Astrocyte of the cerebellum (primary cell): ENCODE results near the gene EPS8L1.

Experiments used
- DNase-seq: peaks from one replicate; pipeline ENCODE4 v3.0.0-alpha.2; 2011; ENCODE audit warnings: low read depth
- H3K4me3 ChIP-seq: 2 replicates; pipeline ENCODE4 v1.5.1; 2011; ENCODE audit warnings: mild to moderate bottlenecking, low read depth, low read length, moderate library complexity
- CTCF ChIP-seq: IDR thresholded peaks from 2 replicates; pipeline ENCODE4 v1.5.1; 2012; ENCODE audit warnings: low read length, low read depth, moderate library complexity, mild to moderate bottlenecking; ENCODE audit errors: missing control alignments
- in situ Hi-C: cut with HindIII; loops from 2 replicates; pipeline ENCODE4 v1.10.0; 2017; ENCODE audit warnings: low sequenced_read_pairs

The EPS8L1 gene

GRCh38 chr19:55066107-55066709 is 9.5 kb upstream of the EPS8L1 start:
- in situ Hi-C loops, result no loop called here
- no peak for TF ChIP-seq CTCF
- no peak for DNase-seq
- H3K4me3 ChIP-seq, result no peak overlapping the region

GRCh38 chr19:55067869-55068268 is 7.8 kb upstream of the EPS8L1 start:
- DNase-seq, result no peak
- H3K4me3 ChIP-seq, result no peak overlapping the region
- in situ Hi-C loops, result no loop called here
- TF ChIP-seq CTCF, result no peak

GRCh38 chr19:55068950-55069864 is 6.5 kb upstream of the EPS8L1 start:
- TF ChIP-seq CTCF, result no peak
- no peak for DNase-seq
- in situ Hi-C loops, result no loop called here
- H3K4me3 ChIP-seq, result no peak overlapping the region

- no peak for DNase-seq
- no peak for TF ChIP-seq CTCF
- in situ Hi-C loops, result no loop called here
- no peak overlapping the region for H3K4me3 ChIP-seq
Measured at GRCh38 chr19:55069865-55070197, 5.8 kb upstream of the EPS8L1 start.

- no peak for DNase-seq
- in situ Hi-C loops, result no loop called here
- no peak for TF ChIP-seq CTCF
- no peak overlapping the region for H3K4me3 ChIP-seq
Measured at GRCh38 chr19:55070466-55071128, 5.1 kb upstream of the EPS8L1 start.

- no peak overlapping the region for H3K4me3 ChIP-seq
- in situ Hi-C loops, result no loop called here
- no peak for DNase-seq
- TF ChIP-seq CTCF, result no peak
Measured at GRCh38 chr19:55071129-55071502, 4.6 kb upstream of the EPS8L1 start.
